ENCODE measurements around the gene MBD2.
A peak's percentile ranks its signal among the peaks of the same experiment; 100 is the strongest.
"Not testable (repeated sequence)": the region's sequence is repeated elsewhere in the genome, so short reads cannot be mapped to it uniquely, and the experiment has no call there.

The MBD2 gene, protein sequence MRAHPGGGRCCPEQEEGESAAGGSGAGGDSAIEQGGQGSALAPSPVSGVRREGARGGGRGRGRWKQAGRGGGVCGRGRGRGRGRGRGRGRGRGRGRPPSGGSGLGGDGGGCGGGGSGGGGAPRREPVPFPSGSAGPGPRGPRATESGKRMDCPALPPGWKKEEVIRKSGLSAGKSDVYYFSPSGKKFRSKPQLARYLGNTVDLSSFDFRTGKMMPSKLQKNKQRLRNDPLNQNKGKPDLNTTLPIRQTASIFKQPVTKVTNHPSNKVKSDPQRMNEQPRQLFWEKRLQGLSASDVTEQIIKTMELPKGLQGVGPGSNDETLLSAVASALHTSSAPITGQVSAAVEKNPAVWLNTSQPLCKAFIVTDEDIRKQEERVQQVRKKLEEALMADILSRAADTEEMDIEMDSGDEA

GRCh38 chr18:54224379-54225014, at the start of gene MBD2:
MBD2 (minus strand) TSS chr18:54224669; CDS start chr18:54224559, 110 bp downstream.
- DNase-seq: peak; percentile 99

DNA sequence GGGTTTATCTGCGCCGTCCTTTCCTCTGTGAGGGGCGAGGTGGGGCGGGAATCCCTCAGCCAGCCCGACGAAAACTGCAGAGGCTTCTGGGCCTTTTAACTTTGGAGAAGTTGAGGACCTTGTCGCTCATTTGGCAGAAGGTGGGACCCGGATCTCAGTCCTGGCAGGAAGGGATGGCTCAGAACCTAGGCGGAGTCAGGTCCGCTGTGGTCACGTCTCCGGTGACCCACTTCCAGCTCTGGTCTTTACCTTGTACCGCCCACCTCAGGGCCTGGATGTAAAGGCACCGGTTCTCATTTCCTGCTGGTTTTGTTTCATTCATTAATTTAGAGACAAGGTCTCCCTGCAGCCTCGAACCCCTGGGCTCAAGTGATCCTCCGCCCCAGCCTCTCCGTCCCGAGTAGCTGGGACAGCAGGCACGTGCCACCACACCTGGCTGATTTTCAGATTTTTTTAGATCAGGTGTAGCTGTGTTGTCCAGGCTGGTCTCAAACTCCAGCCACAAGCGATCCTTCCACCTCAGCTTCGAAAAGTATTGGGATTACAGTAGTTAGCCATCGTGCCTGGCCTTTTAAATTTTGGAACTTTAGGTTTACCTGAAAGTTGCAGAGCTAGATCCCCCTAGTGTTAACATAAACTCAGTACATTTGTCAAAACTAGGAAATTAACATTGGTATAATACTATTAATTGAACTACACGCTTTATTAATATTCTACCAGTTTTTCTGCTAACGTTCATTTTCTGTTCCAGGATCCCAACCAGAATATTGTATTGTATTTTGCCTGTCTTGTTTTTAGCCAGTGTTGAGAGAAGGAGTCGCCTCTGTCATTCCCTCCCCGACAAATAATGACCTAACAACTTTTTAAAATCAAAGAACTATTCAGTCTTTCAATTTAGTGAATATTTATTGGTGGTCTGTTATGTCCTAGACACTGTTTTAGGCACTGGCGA, 45.7 kb upstream of the MBD2 start:
- peak; percentile 77 for DNase-seq

DNA sequence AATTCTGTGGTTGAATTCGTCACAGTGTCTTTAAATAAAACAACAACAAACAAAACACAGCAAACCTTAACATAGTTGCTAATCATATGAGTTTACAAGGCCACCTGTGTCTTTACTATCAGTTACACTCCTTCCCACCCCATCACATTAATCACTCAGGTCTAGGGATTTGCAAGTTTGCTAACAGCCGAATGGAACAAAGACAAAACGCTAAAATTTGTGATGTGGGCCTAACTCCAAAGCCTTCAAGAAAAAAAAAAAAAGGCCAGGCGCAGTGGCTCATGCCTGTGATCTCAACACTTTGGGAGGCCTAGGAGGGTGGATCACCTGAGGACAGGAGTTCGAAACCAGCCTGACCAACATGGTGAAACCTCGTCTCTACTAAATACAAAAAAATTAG, 44.3 kb upstream of the MBD2 start:
- DNase-seq: no peak

DNA sequence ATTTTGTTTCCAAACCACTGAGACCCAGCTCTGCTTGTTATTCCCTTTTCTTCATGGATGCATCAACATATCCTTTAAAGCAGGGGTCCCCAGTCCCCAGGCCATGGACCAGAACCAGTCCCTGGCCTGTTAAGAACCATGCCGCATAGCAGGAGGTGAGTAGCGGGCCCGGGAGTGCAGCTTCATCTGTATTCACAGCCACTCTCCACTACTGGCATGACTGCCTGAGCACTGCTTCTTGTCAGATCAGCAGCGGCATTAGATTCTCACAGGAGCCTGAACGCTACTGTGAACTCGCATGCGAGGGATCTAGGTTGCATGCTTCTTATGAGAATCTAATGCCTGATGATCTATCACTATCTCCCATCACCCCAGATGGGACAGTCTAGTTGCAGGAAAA, 43.2 kb upstream of the MBD2 start:
- no peak for DNase-seq

GRCh38 chr18:54263904-54264336, 39.5 kb upstream of the MBD2 start:
- DNase-seq: no peak

- no peak for DNase-seq
These were observed 37.4 kb upstream of the MBD2 start for GRCh38 chr18:54261894-54262293.

GRCh38 chr18:54260396-54261072, 36.1 kb upstream of the MBD2 start:
- DNase-seq: no peak

DNA sequence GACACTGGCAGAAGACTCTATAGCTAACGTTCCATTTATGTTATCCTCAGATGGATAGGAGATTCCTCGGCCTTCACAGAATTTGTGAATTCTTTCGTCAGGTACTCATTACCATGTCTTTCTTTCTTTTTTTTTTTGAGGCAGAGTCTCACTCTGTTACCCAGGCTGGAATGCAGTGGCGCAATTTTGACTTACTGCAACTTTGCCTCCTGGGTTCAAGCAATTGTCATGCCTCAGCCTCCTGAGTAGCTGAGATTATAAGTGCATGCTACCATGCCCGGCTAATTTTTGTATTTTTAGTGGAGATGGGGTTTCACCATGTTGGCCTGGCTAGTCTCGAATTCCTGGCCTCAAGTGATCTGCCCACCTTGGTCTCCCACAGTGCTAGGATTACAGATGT, 33.3 kb upstream of the MBD2 start:
- DNase-seq: not testable (repeated sequence)

DNA sequence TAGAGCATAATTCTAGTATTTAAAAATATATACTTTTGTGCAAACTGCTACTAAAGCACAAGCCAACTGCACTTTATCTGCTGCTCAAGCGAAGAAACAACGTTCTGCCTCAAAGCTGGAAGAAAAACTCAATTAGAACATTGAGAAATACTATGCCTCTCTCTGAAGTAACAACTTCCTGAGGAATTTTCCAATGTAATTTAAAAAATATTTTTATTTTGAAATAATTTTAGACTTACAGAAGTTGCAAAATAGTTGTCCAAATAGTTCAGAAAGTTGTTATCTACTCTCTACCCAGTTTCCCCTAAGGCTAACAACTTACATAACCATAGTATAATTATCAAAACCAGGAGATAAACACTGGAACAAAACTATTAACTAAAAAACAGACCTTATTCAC, 32.5 kb upstream of the MBD2 start:
- no peak for DNase-seq

DNA sequence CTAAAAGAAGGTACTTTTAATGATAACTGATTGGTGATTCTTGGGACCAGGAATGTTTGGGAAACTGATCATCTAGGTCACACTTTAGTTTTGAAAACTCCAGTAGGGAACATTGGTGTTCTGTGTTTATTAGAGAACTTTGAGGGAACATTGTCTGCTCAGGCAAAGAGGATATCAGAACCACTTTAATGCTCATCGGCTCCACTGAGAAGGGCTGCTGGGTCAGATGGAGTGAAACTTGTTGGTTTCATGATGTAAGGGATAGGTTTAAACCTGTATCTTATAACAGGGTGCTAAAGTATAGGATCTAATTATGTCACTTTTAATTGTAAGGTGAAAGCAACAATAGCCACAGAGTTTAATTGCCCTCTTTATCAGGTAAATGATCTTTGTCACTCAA, 30.7 kb upstream of the MBD2 start:
- DNase-seq: no peak

GRCh38 chr18:54254265-54254758, 29.8 kb upstream of the MBD2 start:
- no peak for DNase-seq

- DNase-seq: no peak
These were observed 27.3 kb upstream of the MBD2 start for GRCh38 chr18:54251606-54252390.

DNA sequence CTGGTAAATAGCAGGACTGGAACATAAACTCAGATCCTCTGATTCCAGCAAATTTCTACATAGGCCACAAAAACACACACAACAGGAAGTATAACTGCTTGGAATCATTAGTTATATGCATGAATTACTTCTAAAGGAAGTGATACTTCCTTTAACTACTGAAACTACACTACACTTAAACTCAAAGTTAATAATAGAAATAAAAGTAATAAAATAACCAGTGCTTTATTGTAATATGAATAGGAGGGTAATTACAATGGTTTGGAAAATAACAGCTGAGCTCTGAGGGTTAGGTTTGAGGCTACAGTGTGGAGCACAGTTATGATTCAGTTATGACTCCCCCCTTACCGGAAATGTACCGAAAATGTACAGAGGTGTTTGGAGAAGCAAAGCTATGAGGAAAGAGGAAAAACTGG, 26.4 kb upstream of the MBD2 start:
- no peak for DNase-seq

- peak; percentile 67 for DNase-seq
These were observed 23.2 kb upstream of the MBD2 start for GRCh38 chr18:54247511-54248175.

DNA sequence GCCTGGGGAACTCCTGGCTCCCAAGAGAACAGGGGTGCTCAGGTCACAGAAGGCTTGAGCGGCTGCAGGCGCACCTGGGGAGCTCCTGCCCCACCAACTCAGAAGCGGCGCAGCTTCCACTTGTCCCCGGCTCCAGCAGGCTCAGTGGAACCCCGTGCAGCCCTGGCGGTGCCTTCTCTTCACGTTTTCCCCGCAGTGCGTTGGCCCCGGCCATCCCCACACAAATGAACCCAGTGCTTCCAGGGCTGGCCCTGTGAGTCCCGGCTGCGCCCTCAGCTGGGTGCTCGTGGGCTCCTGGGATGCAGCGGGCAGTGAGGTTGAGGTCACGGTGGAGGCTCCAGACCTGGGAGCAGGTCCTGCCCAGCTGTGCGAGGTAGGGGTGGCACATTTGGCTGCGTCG, 17.9 kb upstream of the MBD2 start:
- no peak for DNase-seq

- DNase-seq: no peak
These were observed 17.0 kb upstream of the MBD2 start for GRCh38 chr18:54241483-54241882.

DNA sequence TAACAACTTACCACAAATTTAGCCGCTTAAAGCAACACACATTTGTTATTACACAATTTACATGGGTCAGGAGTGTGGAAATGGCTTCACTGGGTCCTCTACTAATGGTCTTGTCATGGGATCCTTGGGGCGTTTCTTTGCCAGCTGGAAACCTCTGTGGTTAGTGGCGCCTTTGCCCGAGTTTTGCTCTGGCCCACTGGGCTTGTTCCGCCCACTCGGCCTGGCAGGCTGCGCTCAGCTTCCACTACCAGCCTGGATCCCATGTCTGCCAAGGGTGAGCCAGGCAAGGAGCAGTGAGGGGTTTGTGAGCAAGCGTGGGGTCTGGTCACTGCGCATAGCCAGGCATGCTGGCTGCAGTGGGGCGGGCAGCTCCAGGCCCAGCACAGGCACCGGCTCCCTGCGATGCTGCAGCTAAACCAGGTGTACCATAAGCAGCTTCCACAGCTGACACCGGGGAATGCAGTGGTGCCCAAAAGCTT, 16.2 kb upstream of the MBD2 start:
- DNase-seq: no peak

DNA sequence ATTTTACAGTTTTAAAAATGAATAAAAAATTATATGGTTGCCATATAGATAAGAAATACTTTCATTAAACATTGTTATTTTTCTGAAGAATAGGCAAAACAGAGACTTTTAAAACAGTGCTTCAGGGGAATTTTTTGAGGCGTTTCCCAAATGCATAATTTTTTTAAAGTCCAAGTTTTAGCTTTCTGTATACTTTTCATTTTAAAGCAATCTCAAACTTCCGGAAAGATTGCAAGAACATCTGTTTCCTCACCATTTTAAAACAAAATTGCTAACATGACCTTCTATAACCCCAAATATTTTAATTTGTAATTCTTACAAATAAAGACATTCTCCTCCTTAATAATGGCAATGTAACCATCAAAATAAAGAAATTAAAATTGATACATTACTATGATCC, 15.1 kb upstream of the MBD2 start:
- no peak for DNase-seq

DNA sequence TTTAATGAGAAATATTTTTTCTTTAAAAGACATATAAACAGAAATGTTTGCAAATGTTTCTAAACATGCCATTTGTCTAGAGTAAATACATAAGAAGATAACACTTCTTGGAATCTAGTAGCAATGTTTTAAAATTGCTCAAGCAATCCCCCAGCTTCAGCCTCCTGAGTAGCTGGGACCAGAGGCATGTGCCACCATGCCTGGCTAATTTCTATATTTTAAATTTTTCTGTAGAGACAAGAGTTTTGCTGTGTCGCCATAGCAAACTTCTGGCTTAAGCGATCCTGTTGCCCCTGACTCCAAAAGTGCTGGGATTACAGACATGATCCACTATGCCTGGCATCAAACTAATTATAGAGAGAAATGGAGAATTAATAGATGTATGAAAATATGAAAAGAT, 14.6 kb upstream of the MBD2 start:
- no peak for DNase-seq

DNA sequence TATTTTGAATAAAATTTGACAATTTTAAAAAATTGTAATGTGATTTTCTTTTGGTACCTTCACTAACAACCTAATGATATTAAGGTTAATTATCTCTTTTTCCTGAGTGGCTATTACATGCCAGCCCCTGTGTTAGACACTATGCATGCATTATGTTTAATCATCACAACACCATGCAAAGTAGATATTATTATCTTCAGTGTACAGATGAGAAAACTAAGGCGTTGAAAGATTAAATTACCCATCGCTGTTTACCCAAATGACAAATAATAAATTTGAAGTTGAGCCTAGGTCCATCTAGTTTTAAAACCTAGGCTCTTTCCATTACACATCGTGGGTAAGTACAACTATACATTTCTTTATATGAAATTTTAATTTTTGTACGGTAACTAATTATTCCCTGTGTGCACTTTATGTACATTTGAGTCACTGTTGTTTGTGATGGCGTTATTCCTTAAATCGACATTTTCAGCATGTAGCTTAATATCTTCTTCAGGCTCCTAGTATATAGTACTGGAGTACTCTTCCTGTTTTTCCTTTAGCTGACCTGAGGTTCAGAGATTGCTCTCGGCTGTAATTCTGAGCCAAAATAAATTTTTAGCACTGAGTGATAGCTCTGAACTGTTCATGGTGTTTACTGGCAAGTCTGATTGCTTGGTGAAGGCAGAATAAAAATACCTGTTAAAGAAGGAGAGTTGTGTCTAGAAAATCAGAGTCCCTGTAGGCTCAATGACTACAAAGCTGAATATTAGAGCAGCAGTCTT, 13.9 kb upstream of the MBD2 start:
- no peak for DNase-seq
